Myocyte (in vitro differentiated cells): ENCODE results near the gene ITGA1. TPM values are rescaled to one million over a fixed set of nuclear protein-coding genes. Genes with fewer than 3 reads are reported as not detected.
A peak's percentile ranks its signal among the peaks of the same experiment; 100 is the strongest.
"Not testable (repeated sequence)": the region's sequence is repeated elsewhere in the genome, so short reads cannot be mapped to it uniquely, and the experiment has no call there.

Experiments
- DNase-seq: peaks from one replicate; pipeline ENCODE4 v3.0.0-alpha.2; 2012; ENCODE audit warnings: low read depth
- total RNA-seq: library from RNA; depleted of rRNA; stranded (reverse); fragments of >200 nt; gene quantifications from 2 replicates; pipeline ENCODE4 v1.2.3, GENCODE V29; 2014

The ITGA1 gene
- total RNA-seq, 1 donor from 2014 or later = 7.6 TPM

DNA sequence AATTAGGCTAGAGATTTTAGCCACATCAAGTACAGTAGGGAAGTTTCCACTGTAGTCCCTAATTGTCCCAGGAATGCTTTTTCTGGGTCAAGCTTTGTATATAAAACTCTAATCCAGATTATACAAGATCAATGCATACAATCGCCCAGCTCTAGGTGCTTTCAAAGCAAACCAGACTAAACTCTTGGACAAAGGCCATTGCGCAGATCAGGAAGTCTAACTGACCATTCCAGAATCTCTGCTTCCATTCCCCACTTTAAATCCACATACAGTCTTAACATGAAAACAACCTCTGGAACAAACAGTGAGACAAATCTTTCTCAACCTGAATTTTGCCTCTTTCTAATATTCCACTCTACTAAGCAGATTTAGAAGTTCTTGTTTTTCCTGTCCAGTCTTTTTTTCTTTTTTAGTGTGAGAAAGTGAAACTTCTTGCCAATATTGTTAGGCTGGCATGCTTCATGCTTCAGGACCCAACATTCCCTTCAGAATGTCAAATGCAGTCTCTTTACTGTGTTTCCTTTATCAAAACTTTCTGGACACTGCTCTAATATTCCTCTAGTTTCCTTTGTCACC, 76.1 kb downstream of the ITGA1 start:
- peak; percentile 12 for DNase-seq

DNA sequence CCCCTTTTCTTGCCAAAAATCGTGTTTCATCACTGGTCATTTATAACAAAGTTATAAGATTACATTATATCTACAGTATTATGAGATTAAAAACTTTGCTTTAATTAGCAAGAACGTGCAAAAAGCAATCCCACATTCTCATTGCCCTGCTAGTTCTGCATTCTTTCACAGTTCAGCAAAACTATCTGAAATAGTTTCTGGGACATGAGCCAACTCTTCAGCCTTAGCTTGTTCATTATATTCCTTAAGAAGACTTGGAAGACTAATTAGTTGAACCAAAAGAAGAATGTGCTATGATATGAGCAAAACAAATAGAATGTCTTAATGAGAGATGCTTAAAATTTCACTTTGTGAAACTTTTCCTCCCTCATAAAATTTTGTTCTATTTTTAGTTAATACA, 76.7 kb downstream of the ITGA1 start:
- peak; percentile 72 for DNase-seq

DNA sequence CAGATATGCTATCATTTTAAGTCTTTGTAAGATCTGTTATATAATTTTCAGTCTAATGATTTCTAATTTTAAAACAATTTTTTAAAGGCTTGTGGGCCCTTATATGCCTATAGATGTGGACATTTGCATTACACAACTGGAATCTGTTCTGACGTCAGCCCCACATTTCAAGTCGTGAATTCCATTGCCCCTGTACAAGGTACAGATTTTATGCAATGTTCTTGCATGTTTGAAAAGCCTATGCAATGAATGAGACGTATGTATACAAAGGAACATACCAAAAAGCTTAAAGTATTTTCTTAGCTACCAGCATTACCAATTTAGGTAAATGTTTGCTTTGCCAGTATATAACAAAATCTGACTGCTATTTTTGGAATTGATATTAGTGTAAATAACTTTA, 77.2 kb downstream of the ITGA1 start:
- DNase-seq = no peak

DNA sequence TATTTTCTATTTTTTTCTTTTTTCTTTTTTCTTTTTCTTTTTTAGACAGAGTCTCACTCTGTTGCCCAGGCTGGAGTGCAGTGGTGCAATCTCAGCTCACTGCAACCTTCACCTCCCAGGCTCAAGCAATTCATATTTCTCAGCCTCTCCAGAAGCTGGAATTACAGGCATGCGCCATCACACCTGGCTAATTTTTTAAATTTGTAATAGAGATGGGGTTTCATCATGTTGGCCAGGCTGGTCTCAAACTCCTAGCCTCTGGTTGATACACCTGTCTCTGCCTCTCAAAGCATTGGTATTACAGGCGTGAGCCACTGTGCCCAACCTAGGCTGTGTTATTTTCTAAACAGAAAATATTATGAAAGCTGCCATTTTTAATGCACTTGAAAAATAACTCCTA, 78.3 kb downstream of the ITGA1 start:
- not testable (repeated sequence) for DNase-seq

GRCh38 chr5:52867809-52868208, 80.1 kb downstream of the ITGA1 start:
- DNase-seq = no peak

DNA sequence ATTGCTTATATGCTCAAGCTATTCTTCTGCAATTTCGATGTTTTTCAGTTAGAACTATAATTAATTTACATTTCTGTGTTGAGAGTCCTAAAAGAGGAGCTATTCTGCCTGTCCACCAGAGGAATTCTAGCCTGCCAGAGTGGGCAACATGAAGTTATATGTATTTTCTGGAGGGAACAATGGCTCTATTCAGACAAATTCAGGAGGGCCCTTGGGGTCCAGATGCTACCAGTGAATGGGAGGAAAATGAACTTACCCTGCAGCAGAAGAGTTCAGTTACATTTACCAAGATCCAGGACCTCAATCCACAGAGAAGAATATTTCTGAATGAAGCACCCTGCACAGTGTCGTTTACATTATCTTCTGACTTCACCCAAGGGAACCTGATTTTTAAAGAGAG, 80.7 kb downstream of the ITGA1 start:
- DNase-seq = no peak

DNA sequence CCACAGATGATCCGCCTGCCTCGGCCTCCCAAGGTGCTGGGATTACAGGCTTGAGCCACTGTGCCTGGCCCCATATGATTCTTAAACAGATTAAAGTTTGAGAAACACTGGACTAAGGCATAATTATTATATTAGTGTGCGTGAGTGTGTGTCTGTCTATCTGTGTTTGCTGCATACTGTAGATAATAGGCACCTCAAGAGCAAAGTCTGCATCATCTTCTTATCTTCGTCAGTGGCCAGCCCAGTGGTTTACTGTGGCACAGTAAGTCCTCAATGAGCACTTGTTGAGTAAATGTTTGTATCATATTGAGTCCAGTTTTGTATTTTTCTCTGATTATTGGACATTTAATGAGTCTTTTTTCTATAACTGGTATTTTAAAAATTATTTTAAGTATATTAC, 81.7 kb downstream of the ITGA1 start:
- no peak for DNase-seq

DNA sequence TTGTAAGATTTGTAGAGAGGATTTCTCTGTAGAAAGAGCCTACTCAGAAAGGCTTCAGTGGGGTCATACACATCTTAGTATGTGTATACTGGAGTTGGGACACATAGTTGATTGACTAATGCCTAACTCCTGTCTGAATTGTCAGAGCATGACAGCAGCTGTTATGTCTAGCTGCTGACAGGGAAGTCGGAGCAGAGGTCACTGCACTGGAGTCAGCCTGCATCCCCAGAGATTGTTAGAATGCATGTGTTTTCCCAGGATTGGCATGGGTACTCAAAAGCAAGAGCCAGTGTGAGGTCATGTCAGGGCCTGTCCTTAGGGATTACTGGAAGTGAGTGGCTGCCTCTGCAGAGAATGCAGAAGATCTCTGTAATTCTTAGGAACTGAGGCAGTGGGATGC, 82.7 kb downstream of the ITGA1 start:
- peak; percentile 83 for DNase-seq

DNA sequence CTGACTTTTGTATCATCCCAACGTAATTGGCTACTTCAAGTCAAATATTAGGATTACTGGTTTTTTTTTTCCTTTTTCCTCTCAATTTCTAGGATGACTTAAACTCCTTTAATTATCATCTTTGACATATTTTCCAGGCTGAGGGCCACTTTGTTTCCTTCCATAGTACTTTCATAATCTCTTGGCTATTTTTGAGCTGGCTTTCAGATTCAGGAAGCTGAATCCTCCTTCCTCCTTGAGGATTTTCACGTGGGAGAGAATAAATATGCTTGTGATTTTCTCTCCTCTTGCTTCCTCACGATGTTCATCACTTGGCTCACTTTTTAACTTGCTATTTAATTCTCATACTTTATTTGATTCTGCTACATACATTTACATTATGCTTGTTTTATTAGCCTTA, 88.1 kb downstream of the ITGA1 start:
- no peak for DNase-seq

DNA sequence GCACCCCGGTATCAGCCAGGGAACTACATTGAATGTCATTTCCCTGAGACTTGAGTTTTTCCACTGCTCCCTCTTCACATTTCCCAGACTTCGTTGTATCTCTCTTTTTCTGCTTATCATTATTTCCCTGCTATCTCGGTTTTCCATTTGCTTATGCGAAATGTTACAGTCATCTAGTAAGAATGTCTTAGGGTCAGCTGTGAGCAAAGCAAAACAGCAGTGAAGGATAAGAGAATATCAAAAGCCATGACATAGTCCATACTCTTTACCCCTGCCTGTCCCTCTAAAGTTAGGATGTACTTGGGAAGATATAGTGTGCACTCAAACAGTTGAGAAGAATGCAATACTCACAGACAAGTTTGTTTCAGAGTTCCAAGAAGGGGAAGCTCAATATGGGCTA, 88.7 kb downstream of the ITGA1 start:
- DNase-seq = no peak

DNA sequence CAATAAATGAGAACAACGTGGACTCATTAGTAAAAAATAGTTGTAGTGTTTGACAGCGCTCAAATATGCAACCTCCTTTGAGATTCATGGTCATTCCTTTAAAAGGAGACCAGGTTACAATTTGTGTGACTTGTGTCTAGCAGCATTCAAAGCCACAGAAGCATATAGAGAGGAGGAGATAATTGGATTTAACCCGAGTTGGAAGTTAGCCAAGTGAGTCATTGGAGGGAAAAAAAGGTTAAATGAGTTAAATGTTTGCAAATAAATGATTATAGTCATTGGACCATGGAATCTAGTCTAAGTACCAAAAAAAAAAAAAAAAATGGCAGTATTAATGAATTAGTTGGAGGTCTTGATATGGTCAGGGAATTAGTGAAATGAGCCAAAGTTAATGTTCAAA, 90.9 kb downstream of the ITGA1 start:
- no peak for DNase-seq

- DNase-seq = no peak
Observed at GRCh38 chr5:52880541-52880940, 92.8 kb downstream of the ITGA1 start.

- no peak for DNase-seq
Observed at GRCh38 chr5:52881468-52881867, 93.8 kb downstream of the ITGA1 start.

- no peak for DNase-seq
Observed at GRCh38 chr5:52883110-52883509, 95.4 kb downstream of the ITGA1 start.

- no peak for DNase-seq
Observed at GRCh38 chr5:52884453-52884852, 96.7 kb downstream of the ITGA1 start.

GRCh38 chr5:52885614-52886013, 97.9 kb downstream of the ITGA1 start:
- no peak for DNase-seq

DNA sequence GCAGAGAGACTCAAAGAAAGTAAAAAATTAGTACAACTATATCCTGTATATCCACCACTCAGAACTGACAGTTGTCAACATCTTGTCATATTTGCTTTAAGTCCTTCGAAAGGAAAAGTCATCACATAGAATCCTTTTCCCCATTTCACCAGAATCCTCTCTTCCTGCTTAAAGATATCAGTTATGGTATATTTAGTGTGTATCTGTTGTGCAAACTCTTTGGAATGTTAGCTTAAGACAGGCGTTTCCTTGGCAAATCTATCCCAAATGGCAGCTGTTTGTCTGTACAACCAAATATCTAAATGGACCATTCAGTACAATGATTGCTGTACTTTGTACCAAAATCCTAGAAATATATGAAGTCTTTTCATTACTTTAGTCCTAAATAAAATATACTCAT, 98.5 kb downstream of the ITGA1 start:
- no peak for DNase-seq

DNA sequence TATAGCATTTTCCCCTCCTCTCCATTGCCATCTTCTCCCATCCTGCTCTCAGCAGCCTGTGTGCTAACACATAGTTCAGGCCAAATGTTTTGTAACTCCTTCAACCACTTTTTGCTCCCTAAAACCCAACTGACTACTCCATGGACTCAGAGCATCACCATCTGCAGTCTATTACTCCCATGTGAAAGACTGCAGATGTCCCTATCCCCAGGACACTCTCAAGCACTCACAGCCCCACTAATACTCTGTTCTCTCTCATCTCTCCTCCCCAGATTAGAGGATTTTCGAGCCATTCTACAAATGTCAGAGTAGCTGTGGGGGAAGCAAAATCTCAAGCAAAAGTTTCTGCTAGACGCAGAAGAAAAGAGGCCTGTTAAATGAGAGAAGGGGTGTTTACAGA, 99.3 kb downstream of the ITGA1 start:
- no peak for DNase-seq

DNA sequence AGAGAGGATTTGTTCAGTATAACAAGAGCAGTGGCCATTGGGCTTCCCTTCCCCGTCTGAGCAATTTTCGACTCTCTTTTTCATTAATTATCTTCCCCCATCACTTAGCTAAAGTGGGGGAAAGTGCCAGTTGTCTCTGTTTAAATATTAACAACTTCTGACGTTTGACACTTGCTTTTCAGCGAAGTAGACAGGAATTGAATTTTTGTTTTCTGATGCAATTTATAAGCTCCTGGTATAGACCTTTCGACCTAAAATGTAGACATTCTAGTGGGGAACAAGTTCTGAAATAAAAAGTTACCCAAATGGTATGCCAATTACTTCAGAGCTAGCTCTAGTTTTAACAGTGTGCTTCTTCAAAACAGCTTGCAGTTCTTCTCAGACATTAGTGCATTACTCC, 100.6 kb downstream of the ITGA1 start:
- no peak for DNase-seq

GRCh38 chr5:52892242-52892878, 104.6 kb downstream of the ITGA1 start:
- DNase-seq = no peak

GRCh38 chr5:52893105-52893504, 105.4 kb downstream of the ITGA1 start:
- DNase-seq = peak; percentile 54

DNA sequence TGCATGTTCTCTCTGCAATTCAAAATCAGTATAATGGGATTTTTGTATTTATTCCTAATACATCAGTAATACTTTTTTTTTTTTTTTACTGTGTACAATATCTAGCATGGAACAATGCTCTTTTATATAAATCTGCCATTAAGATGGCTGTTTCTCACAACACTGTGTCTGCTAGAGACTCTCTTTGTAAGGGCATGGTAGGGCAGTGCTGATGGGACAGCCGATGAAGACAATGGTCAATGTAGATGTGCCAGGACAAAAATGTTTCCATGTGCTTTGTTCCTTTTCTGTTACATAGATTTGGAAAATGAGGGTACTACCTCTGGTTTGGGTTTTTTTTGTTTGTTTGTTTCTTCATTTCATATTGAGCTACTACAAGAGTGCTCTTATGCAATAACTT, 106.1 kb downstream of the ITGA1 start:
- no peak for DNase-seq

DNA sequence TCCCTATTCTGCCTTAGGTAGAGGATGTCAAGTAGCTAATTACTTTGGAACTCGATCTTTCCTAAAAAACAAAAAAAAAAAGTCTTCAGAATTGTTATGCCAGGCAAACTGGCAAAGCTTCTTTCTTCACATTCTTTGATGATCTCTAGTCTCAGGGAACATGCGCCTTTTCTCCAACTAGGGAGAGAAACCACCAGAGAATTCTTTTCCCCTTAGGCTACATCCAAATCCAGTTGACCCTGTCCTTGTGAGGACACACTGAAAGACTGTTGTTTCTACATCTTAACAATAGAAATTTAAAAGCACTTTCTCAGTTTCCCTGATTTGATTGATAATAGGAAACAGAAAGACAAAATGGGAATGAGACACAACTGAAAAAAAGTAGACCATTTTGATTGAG, 106.7 kb downstream of the ITGA1 start:
- DNase-seq = no peak

DNA sequence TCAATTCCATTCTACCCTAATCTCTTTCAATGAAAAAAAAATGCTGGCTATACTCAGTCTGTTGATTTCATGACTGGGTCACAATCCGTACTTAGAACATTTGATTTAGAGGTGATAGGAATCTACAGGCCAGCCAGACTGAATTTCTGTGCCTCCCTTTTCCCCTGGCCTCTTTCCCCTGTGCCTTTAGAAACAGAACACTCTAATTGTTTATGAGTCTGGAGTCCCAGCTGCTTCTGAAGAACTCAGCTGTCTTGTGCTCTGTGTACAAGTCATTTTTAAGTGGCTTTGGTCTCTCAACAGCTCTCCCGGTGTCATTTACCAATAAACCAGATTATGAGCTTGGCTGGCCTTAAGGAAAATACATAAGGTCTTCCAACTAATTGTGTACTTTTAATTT, 107.4 kb downstream of the ITGA1 start:
- DNase-seq = peak; percentile 72
